GM12801 (cell line): ENCODE results near the gene MREG.

Experiments used
- CTCF ChIP-seq: IDR thresholded peaks from one replicate; pipeline ENCODE4 v1.5.1; 2011; ENCODE audit warnings: control low read depth; ENCODE audit not compliant: insufficient read length; ENCODE audit errors: extremely low read depth

MREG gene

GRCh38 chr2:215983581-215984351, 29.6 kb downstream of the MREG start:
- TF ChIP-seq CTCF = no peak

GRCh38 chr2:215982465-215982875, 30.9 kb downstream of the MREG start:
- no peak for TF ChIP-seq CTCF

GRCh38 chr2:215981115-215981514, 32.2 kb downstream of the MREG start:
- no peak for TF ChIP-seq CTCF

- TF ChIP-seq CTCF = no peak
These were observed 33.7 kb downstream of the MREG start for GRCh38 chr2:215979620-215980019.

- TF ChIP-seq CTCF = no peak
These were observed 38.5 kb downstream of the MREG start for GRCh38 chr2:215974700-215975429.

GRCh38 chr2:215973954-215974699, 39.2 kb downstream of the MREG start:
- TF ChIP-seq CTCF = no peak

- TF ChIP-seq CTCF = no peak
These were observed 40.1 kb downstream of the MREG start for GRCh38 chr2:215973145-215973792.
